CD4-positive, alpha-beta memory T cell (primary cell): ENCODE data around the gene HSPB7. TPM values are rescaled to one million over a fixed set of nuclear protein-coding genes. Genes with fewer than 3 reads are reported as not detected.
"Not testable (repeated sequence)": the region's sequence is repeated elsewhere in the genome, so short reads cannot be mapped to it uniquely, and the experiment has no call there.

ENCODE experiments used
- CTCF ChIA-PET: fragments of 350-600 bp; sonication (Branson Sonifier 250); formaldehyde crosslinking; loops from one replicate; lab custom pipeline; 2021; ENCODE audit warnings: inconsistent platforms; ENCODE audit not compliant: partially characterized antibody; lab: Charles Lee
- POLR2A ChIA-PET: fragments of 350-600 bp; sonication (Branson Sonifier 250); formaldehyde crosslinking; loops from one replicate; lab custom pipeline; 2021; ENCODE audit not compliant: partially characterized antibody; lab: Charles Lee
- DNase-seq, 5 donors: peaks; one replicate each; pipeline versions ENCODE4 v3.0.0 to v3.0.0-alpha.2; 2020 to 2022; ENCODE audit warnings: mixed read lengths in 1 of 5
- H3K27ac ChIP-seq: one replicate; pipeline ENCODE4 v1.7.0; 2013; ENCODE audit warnings: low read depth, low read length
- H3K27me3 ChIP-seq: 2 replicates; pipeline ENCODE4 v1.7.0; 2013; ENCODE audit warnings: mild to moderate bottlenecking, low read length, moderate library complexity; ENCODE audit not compliant: insufficient read depth
- H3K36me3 ChIP-seq: 2 replicates; pipeline ENCODE4 v1.7.0; 2013; ENCODE audit warnings: mild to moderate bottlenecking, low read length, moderate library complexity; ENCODE audit not compliant: insufficient read depth
- H3K4me1 ChIP-seq: 2 replicates; pipeline ENCODE4 v1.7.0; 2013; ENCODE audit warnings: mild to moderate bottlenecking, low read length, moderate library complexity; ENCODE audit not compliant: insufficient read depth
- H3K4me3 ChIP-seq, 2 donors: one replicate each; pipeline ENCODE4 v1.7.0; 2013; ENCODE audit warnings: low read length in 2 of 2, mild to moderate bottlenecking in 1 of 2
- H3K9me3 ChIP-seq, 2 donors: one replicate each; pipeline ENCODE4 v1.7.0; 2013; ENCODE audit warnings: low read length in 2 of 2, control low read depth in 1 of 2; ENCODE audit not compliant: control insufficient read depth in 1 of 2
- H3K27ac Mint-ChIP-seq, 7 donors: one replicate each; pipeline ENCODE4 v1.8.0; 2020 to 2021; ENCODE audit warnings: mixed read lengths in 7 of 7, mild to moderate bottlenecking in 6 of 7, inconsistent platforms in 3 of 7, moderate library complexity in 3 of 7
- H3K27me3 Mint-ChIP-seq, 2 donors: one replicate each; pipeline ENCODE4 v1.8.0; 2020 to 2021; ENCODE audit warnings: mixed read lengths in 2 of 2
- H3K36me3 Mint-ChIP-seq, 2 donors: one replicate each; pipeline ENCODE4 v1.8.0; 2020 to 2021; ENCODE audit warnings: mixed read lengths in 2 of 2, inconsistent platforms in 1 of 2, mild to moderate bottlenecking in 1 of 2
- H3K4me1 Mint-ChIP-seq, 4 donors: one replicate each; pipeline ENCODE4 v1.8.0; 2020 to 2021; ENCODE audit warnings: mixed read lengths in 4 of 4, mild to moderate bottlenecking in 1 of 4
- H3K4me3 Mint-ChIP-seq, 8 donors: one replicate each; pipeline ENCODE4 v1.8.0; 2020 to 2021; ENCODE audit warnings: mixed read lengths in 8 of 8, mild to moderate bottlenecking in 7 of 8, moderate library complexity in 6 of 8, inconsistent platforms in 3 of 8
- H3K9me3 Mint-ChIP-seq, 8 donors: one replicate each; pipeline ENCODE4 v1.8.0; 2020 to 2021; ENCODE audit warnings: mixed read lengths in 8 of 8, mild to moderate bottlenecking in 5 of 8, inconsistent platforms in 3 of 8, moderate library complexity in 1 of 8
- intact Hi-C: fragments of 100-400 bp; cut with micrococcal nuclease; formaldehyde crosslinking; loops from one replicate; pipeline ENCODE4 v1.15.1; 2023
- polyA plus RNA-seq, 2 donors: library from polyadenylated mRNA; unstranded; fragments of 300-500 nt; fragmentation: Illumina TruSeq; gene quantifications; one replicate each; pipeline ENCODE4 v1.2.3, GENCODE V29; 2021
- total RNA-seq, 2 experiments: library from RNA; stranded (reverse); gene quantifications; one replicate each; pipeline ENCODE4 v1.2.3, GENCODE V29; 2021

HSPB7 gene
- total and polyA plus RNA-seq, 4 experiments from 2014 or later = not detected

DNA sequence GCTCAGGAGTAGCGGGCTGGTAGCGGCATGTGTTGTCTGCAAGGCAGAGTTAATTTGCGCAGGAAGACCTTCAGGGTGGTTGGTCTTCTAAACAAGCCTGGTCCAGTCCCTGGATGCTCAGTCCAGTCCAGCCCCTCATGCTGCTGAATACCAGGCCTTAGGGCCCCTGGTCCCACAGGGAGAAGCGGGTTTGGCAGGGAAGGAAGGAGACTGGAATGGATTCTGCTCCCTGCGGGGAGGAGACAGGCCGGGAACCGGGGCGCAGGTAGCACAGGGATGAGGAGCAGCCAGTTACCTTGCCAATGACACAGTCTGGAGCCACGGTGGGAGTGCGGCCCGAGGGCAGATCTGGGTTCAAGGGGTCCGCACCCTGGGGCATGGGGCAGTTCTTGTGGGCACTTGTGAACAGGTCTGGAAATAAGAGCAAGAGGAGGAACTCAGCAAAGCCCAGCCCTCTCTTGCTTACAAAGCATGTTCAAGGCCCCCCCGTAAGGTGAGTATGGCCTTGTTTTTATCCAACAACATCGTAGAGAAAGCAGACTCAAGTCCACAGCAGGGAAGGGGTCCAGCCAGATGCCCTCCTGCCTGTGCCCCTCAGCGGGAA lies 45.5 kb upstream of the HSPB7 start:
- H3K27me3 Mint-ChIP-seq = peaks cover 1 to 3% of the 10 kb centered on the region in 2 donors
- no peak for DNase-seq
- no peak overlapping the region for H3K4me3 ChIP-seq
- POLR2A ChIA-PET = no interaction called here
- peak overlapping the region in 1 of 7 donors; percentile 18 for H3K27ac Mint-ChIP-seq
- H3K4me3 Mint-ChIP-seq = peak overlapping the region in 1 of 8 donors; percentile 7
- H3K27me3 ChIP-seq = no peaks in the 10 kb centered on the region
- H3K36me3 ChIP-seq = no peaks in the 10 kb centered on the region
- peaks cover 0 to 2% (median 0%) of the 10 kb centered on the region in 8 donors for H3K9me3 Mint-ChIP-seq
- peaks cover 8 to 22% (median 15%) of the 10 kb centered on the region in 4 donors for H3K4me1 Mint-ChIP-seq
- H3K9me3 ChIP-seq = no peaks in the 10 kb centered on the region
- no peaks in the 10 kb centered on the region for H3K36me3 Mint-ChIP-seq
- H3K27ac ChIP-seq = no peak overlapping the region
- CTCF ChIA-PET = no interaction called here
- intact Hi-C loops = no loop called here
- peaks cover 12% of the 10 kb centered on the region for H3K4me1 ChIP-seq

- peaks cover 12% of the 10 kb centered on the region for H3K4me1 ChIP-seq
- H3K27ac ChIP-seq, CTCF ChIA-PET, DNase-seq, H3K4me3 Mint-ChIP-seq, H3K27me3 ChIP-seq, H3K36me3 ChIP-seq, H3K9me3 ChIP-seq, H3K27ac Mint-ChIP-seq, H3K27me3 Mint-ChIP-seq, POLR2A ChIA-PET, H3K36me3 Mint-ChIP-seq, intact Hi-C loops, H3K4me3 ChIP-seq, H3K9me3 Mint-ChIP-seq: not testable (repeated sequence)
- peaks cover 8 to 22% (median 15%) of the 10 kb centered on the region in 4 donors for H3K4me1 Mint-ChIP-seq
These were observed 44.8 kb upstream of the HSPB7 start for GRCh38 chr1:16062687-16063075.

DNA sequence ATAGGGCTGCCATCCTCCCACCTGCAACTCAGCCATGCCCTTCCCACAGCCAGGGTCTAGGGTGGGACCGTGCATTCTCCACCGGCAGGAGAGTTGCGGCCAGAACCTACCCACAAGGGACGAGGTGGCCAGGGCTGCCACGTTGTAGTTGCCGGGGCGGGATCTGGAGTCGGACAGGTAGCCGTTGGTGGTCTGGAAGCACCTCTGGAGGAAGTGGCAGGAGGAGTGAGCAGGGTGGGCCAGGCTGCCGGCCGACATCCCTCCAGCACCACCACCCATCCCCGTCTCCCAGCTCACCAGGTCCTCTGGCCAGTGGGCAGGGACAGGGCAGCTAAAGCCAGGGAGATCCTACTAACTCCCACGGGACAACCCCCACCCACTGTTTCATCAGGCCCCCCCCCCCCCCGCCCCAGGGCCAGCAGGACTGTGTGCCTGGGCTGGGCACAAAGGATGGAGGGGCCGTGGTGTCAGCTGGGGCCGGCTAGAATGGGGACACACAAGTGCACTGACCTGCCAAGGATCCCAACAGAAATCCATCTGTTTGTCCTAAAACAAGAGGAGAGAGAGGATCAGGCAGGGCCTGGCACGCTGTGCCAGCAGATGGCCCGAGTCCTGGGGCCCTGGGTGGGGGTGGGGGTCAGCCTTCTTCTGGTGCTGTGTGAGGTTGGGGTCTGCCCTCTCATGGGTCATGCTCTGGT lies 44.3 kb upstream of the HSPB7 start:
- H3K27ac ChIP-seq, H3K36me3 Mint-ChIP-seq, intact Hi-C loops: not testable (repeated sequence)

DNA sequence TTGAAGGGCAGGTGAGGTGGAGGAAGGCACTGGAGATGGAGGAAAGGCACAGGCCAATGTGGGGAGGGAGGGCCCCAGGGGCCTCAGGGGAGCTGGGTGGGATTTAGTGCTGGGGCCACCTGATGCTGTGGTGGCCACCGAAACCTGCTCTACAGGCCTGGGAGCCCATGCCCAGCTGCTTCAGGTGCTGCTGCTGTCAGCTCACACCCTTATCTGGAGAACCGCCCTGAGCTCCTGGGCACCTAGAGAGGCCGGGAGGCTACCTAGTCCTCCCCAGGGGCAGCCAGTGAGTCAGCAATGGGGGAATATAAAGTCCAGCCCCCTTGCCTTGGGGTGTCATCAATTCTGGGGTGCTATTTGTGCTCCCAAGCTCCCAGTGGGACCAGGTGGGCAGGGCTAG lies 43.4 kb upstream of the HSPB7 start:
- Mint-ChIP-seq H3K4me3 (no peak overlapping the region), H3K4me1 (peaks cover 8 to 23% (median 16%) of the 10 kb centered on the region in 4 donors), H3K36me3 (no peaks in the 10 kb centered on the region), H3K27me3 (peaks cover 1 to 3% of the 10 kb centered on the region in 2 donors), H3K9me3 (no peaks in the 10 kb centered on the region), H3K27ac (no peak overlapping the region)
- no peak overlapping the region for H3K4me3 ChIP-seq
- no peak overlapping the region for H3K27ac ChIP-seq
- no peaks in the 10 kb centered on the region for H3K36me3 ChIP-seq
- peaks cover 12% of the 10 kb centered on the region for H3K4me1 ChIP-seq
- no peaks in the 10 kb centered on the region for H3K27me3 ChIP-seq
- no peaks in the 10 kb centered on the region for H3K9me3 ChIP-seq
- CTCF ChIA-PET = interaction anchor here (1.2 kb wide), 1 partner anchor 18 kb away, joined by 4 read pairs; no protein-coding TSS in a partner anchor
- POLR2A ChIA-PET = no interaction called here
- no peak for DNase-seq
- intact Hi-C loops = no loop called here

More for the DNA sequence above, 44.3 kb upstream of the HSPB7 start:
- H3K27ac Mint-ChIP-seq, H3K36me3 ChIP-seq, POLR2A ChIA-PET, H3K27me3 Mint-ChIP-seq, H3K4me3 Mint-ChIP-seq, H3K27me3 ChIP-seq, CTCF ChIA-PET, DNase-seq, H3K9me3 Mint-ChIP-seq, H3K4me3 ChIP-seq, H3K9me3 ChIP-seq: not testable (repeated sequence)
- peaks cover 12% of the 10 kb centered on the region for H3K4me1 ChIP-seq
- H3K4me1 Mint-ChIP-seq = peaks cover 8 to 22% (median 15%) of the 10 kb centered on the region in 4 donors

GRCh38 chr1:16058394-16059120 lies 40.7 kb upstream of the HSPB7 start:
- H3K27me3 Mint-ChIP-seq, H3K4me1 Mint-ChIP-seq, H3K36me3 Mint-ChIP-seq, H3K36me3 ChIP-seq, H3K27me3 ChIP-seq, H3K4me3 Mint-ChIP-seq, H3K27ac ChIP-seq, H3K9me3 Mint-ChIP-seq, POLR2A ChIA-PET, CTCF ChIA-PET, H3K4me1 ChIP-seq, H3K27ac Mint-ChIP-seq, H3K9me3 ChIP-seq, H3K4me3 ChIP-seq, DNase-seq: not testable (repeated sequence)
- intact Hi-C loops = loop anchor here (1.0 to 5.0 kb wide), 2 partner anchors 8 to 461 kb away; no protein-coding TSS in a partner anchor

DNA sequence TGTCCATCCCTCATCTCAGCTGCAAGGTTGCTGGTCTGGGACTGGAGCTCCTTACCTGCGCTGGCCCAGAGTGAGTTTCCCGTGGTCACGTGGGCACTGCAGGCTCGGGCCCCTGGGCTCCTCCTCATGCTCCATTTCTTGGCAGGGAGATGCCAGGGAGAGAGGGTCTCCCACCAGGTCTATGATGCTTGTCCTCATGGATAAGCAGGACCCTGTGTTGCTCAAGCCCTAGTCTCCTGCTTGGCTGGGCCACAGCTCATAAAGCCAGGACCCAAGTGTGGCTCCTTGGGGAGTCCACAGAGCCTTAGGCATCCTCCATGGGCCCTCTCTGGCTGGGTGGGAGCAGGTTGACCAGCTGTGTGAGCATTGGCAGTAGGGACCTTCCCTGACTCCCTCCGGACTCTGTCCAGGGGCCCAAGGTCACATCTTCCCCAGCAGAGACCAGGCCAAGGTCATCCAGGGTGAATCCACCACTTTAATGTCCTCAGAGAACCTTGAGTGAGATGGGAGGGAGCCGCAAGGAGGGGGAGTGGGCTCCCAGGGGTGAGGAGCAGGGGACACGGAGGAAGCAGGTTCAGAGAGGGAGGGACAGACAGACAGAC lies 39.6 kb upstream of the HSPB7 start:
- H3K27ac ChIP-seq, H3K27ac Mint-ChIP-seq, H3K27me3 ChIP-seq, H3K36me3 Mint-ChIP-seq, DNase-seq, H3K9me3 Mint-ChIP-seq, H3K4me1 ChIP-seq, H3K4me1 Mint-ChIP-seq, H3K27me3 Mint-ChIP-seq, H3K9me3 ChIP-seq, H3K36me3 ChIP-seq, POLR2A ChIA-PET, H3K4me3 Mint-ChIP-seq, H3K4me3 ChIP-seq: not testable (repeated sequence)
- CTCF ChIA-PET = interaction anchor here (0.9 to 2.4 kb wide), 2 partner anchors 242 to 267 kb away, joined by 3 to 16 read pairs; no protein-coding TSS in a partner anchor
- intact Hi-C loops = loop anchor here (5.0 kb wide), 1 partner anchor 460 kb away; no protein-coding TSS in a partner anchor

- CTCF ChIA-PET = interaction anchor here (0.6 to 2.7 kb wide), 12 partner anchors 19 to 389 kb away, joined by 3 to 16 read pairs (median 4); no protein-coding TSS in a partner anchor
- H3K4me3 Mint-ChIP-seq, H3K4me3 ChIP-seq, H3K9me3 ChIP-seq, H3K27ac ChIP-seq, H3K9me3 Mint-ChIP-seq, H3K27me3 ChIP-seq, H3K36me3 Mint-ChIP-seq, DNase-seq, H3K27ac Mint-ChIP-seq, POLR2A ChIA-PET, H3K27me3 Mint-ChIP-seq, H3K4me1 ChIP-seq, H3K4me1 Mint-ChIP-seq, H3K36me3 ChIP-seq: not testable (repeated sequence)
- intact Hi-C loops = loop anchor here (1.0 to 5.0 kb wide), 3 partner anchors 47 to 459 kb away; no protein-coding TSS in a partner anchor
These were observed 38.7 kb upstream of the HSPB7 start for GRCh38 chr1:16056521-16056912.
